ENCODE measurements around the gene RARRES2.
"Not testable (repeated sequence)": the region's sequence is repeated elsewhere in the genome, so short reads cannot be mapped to it uniquely, and the experiment has no call there.

RARRES2 gene

DNA sequence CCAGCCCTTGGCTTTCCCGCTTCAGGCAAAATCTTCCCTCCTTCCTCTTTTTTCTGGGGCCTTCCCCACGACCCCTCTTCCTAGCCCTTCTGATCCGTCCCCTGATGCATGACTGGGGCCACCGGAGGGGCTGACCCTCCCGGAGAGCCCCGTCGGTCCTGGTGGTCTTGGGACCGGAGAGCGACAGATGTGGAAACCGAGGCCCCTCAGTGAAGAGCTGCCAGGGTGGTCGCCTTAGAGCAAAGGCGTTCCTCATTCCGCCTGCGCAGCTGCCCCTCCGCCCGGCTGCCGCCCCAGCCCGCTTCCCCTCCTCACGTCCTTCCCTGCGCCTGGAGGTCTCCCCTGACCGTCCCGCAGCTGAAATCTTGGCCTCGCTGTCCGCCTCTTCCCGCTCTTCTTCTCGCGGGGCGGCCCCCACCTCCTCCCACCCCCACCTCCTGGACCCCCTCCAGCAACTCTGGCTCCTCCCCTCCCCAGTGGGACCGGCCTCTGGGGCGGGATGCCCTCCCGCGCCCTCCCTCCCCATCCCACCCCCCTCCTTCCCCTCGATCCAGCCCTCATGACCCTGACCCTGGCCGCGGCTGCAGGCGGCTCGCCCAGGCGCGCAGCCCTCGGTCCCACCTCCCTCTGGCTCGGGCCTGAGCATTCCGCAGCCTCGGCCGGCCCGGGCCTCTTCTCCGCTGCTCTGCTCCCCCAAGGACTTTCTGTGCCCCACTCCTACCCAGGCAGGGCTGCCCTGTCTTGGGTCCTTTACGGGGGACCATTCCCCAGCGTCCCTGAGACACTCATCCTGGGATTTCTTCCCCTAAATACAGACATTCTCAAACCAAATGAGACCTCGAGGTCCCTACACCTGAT lies at the start of gene RARRES2:
Gene RARRES2 (minus strand): TSS at position 367 of the 858 bp plus-strand sequence. CDS start 1,020 bp downstream, outside the sequence.
- no peak for DNase-seq (ENCODE audit: low spot score)

DNA sequence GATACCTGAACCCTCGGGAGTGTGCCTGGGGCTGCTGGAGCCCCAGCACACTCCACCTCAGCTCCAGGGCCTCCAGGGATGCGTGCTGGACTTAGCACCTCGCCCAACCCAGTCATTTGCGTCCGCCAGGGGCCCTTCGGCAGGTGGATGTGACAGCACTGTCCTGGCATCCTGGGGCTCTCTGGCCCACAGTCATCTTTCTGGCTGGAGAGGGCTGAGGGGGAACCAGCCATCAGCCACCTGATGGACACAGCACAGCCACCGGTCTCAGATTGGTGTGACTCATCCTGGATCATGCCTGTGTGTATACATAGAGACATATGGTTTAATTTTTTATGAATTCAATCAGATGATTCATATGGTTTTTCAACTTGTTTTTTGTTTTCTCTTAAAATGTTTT lies 48.8 kb upstream of the RARRES2 start:
- DNase-seq (ENCODE audit: low spot score) = no peak

GRCh38 chr7:150389532-150389816 lies 48.0 kb upstream of the RARRES2 start:
- DNase-seq (ENCODE audit: low spot score) = no peak

- DNase-seq (ENCODE audit: low spot score) = peak; percentile 88
Measured at GRCh38 chr7:150388709-150389531, 47.5 kb upstream of the RARRES2 start.

- DNase-seq (ENCODE audit: low spot score) = no peak
Measured at GRCh38 chr7:150388306-150388705, 46.9 kb upstream of the RARRES2 start.

- not testable (repeated sequence) for DNase-seq (ENCODE audit: low spot score)
Measured at GRCh38 chr7:150385884-150386283, 44.5 kb upstream of the RARRES2 start.

GRCh38 chr7:150385302-150385723 lies 43.9 kb upstream of the RARRES2 start:
- DNase-seq (ENCODE audit: low spot score) = no peak

DNA sequence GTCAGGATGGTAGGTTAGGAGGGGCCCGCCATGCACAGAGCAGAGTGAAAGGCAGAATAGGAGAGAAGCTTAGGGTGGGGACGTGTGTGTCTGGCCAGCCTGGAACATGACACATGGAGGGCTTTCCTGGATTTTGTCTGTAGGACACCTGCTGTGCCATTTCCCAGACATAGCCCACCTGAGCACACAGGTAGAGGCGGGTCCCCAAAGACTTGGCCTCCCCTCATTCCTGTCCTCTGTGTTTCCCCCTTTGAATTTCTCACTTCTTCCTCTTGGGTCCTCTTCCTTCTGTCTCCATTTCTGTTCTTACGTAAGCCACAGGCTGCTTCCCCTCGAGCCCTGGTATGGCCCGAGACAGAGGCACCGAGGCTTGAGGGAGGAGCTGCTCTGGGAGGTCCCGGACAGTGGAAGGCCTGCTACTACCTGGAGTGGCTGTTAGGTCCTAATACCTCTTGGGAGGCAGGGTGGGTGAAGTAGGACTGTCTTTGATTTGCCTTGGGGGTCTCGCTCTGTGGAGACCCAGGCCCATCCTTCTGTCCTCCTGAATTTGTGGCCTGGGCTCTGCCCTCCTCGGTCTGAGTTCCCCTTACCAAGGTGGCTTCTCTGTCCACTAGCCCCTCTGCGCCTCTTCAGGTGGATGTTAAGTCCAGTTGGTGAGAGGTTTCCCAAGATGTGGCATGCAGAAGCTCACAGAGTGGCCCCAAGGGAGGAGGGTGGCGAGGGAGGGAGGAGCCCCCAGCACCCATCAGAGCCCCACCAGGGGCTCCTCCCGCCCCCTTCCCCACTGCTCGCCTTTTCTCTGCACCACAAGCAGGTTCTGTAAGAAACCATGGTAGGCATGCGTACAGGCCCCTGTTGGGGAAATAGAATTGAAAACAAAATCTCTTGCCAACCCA lies 43.2 kb upstream of the RARRES2 start:
- DNase-seq (ENCODE audit: low spot score) = no peak

GRCh38 chr7:150383710-150384397 lies 42.4 kb upstream of the RARRES2 start:
- DNase-seq (ENCODE audit: low spot score) = peak; percentile 83

DNA sequence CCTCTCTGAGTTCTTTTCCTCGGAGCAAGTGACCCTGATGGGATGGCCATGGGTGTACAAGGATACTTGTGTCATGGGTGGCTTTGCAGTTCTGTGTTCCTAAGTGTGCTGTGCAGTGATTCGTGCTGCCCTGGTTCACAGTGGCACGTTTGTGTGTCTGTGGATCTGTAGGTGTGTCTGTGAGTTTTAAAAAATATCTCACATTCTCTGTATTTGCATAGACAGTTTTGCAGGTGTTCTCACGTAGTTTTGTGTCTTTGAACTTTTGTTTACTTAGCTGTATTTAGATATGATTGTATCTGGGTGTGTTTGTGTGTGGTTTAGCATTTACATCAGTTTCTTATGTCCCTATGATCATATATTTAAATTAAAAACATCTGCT lies 41.4 kb upstream of the RARRES2 start:
- DNase-seq (ENCODE audit: low spot score) = no peak

- DNase-seq (ENCODE audit: low spot score) = no peak
Measured at GRCh38 chr7:150382123-150382843, 40.9 kb upstream of the RARRES2 start.

GRCh38 chr7:150381785-150382122 lies 40.3 kb upstream of the RARRES2 start:
- DNase-seq (ENCODE audit: low spot score) = no peak

DNA sequence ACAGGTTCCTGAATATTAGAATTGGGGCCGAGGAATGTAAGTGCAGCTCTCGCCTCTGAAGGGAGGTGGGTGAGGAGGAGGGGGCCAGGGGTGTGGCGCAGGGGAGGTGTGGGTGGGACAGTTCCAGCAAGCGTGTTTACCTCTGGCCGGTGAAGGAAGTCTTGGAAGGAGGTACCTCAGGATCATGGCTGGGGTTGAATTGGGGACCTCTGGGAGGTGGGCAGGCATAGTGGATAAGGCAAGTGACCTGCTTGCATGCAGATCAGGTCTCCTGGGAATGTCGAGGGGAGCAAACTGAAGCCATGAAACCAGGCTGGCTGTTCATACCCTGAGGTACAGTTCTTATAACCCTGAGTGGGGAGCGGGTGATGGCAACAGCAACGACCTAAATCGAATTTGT lies 39.7 kb upstream of the RARRES2 start:
- no peak for DNase-seq (ENCODE audit: low spot score)

DNA sequence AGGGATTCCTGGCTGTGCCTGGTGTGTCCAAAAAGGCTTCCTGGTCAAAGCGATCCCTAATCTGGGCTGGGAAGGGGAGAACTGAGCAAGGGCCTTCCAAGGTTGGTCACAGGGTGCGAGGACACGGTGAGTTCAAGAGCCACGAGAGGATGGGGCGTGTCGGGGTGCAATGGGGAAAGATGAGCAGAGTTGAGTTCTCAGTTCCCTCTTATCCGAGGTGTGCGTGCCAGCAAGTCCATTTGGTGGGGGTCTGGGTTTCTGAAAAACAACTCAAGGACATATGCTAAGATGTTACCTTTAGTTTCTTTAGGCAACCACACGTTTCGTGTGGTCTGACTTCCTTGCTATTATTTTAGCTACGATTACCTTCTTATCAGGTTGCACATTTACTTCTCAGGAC lies 39.0 kb upstream of the RARRES2 start:
- no peak for DNase-seq (ENCODE audit: low spot score)

- no peak for DNase-seq (ENCODE audit: low spot score)
Measured at GRCh38 chr7:150379441-150380379, 38.3 kb upstream of the RARRES2 start.

- peak; percentile 100 for DNase-seq (ENCODE audit: low spot score)
Measured at GRCh38 chr7:150378853-150379440, 37.5 kb upstream of the RARRES2 start, which contains the start of gene ZNF775. ZNF775 (plus strand) TSS chr7:150379330; CDS start chr7:150388471, 9,141 bp downstream.

DNA sequence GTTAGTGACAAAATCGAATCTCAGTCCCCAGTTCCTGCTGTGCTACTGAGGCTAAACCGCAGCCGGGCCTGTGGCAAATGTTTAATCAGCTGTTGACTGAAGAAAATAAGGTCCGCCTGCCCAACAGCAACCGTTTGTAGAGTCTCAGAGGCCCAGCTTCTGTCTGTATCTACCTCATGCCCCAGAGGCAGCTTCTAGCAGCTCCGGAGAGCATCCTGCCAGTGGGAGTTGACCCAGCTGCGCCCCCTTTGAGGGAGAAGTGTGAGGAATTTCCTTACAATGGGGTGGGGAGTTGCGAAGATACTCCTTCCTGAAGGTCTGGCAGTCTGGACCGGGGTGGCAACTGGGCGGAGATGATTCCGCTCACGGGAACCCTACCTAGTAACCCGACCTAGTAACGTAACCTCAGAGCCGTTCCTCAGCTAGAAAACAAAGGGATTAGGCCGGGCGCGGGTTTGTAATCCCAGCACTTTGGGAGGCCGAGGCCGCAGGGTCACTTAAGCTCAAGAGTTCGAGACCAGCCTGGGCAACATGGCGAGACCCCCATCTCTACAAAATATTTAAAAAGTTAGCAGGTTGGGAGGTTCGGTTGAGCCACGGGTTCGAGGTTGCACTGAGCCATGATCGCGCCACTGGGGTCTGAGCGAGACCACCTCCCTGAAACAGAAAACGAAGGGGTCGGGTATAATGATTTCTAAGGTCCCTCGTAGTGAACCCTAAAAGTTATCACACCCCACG lies 36.9 kb upstream of the RARRES2 start:
- peak; percentile 66 for DNase-seq (ENCODE audit: low spot score)

GRCh38 chr7:150377635-150378034 lies 36.2 kb upstream of the RARRES2 start:
- DNase-seq (ENCODE audit: low spot score) = no peak

GRCh38 chr7:150377196-150377595 lies 35.8 kb upstream of the RARRES2 start:
- DNase-seq (ENCODE audit: low spot score) = no peak

All from HuH-7 (cell line).